Cardiac muscle cell (in vitro differentiated cells and primary cell): ENCODE results near the gene TNRC18. TPM values are rescaled to one million over a fixed set of nuclear protein-coding genes. Genes with fewer than 3 reads are reported as not detected.
"Not testable (repeated sequence)": the region's sequence is repeated elsewhere in the genome, so short reads cannot be mapped to it uniquely, and the experiment has no call there.

ENCODE experiments used
- DNase-seq, 2 donors: peaks; one replicate each; pipeline versions ENCODE4 v3.0.0 to v3.0.0-alpha.2; 2010 to 2017; ENCODE audit warnings: low read depth in 1 of 2, low spot score in 1 of 2
- H3K27ac ChIP-seq: fragments of 200-600 bp; sonication (generic); 2 replicates; pipeline ENCODE4 v1.5.1; 2016
- H3K27me3 ChIP-seq: fragments of 200-600 bp; sonication (generic); 2 replicates; pipeline ENCODE4 v1.6.0; 2016; ENCODE audit warnings: control low read depth
- H3K36me3 ChIP-seq: fragments of 200-600 bp; sonication (generic); 2 replicates; pipeline ENCODE4 v1.5.1; 2016; ENCODE audit warnings: control low read depth
- H3K4me1 ChIP-seq: fragments of 200-600 bp; sonication (generic); 2 replicates; pipeline ENCODE4 v1.8.1; 2017; ENCODE audit warnings: low read depth, mild to moderate bottlenecking, mixed run types
- H3K4me3 ChIP-seq: fragments of 200-600 bp; sonication (generic); 2 replicates; pipeline ENCODE4 v1.5.1; 2016; ENCODE audit warnings: mild to moderate bottlenecking
- H3K9me3 ChIP-seq: fragments of 200-600 bp; sonication (generic); 2 replicates; pipeline ENCODE4 v1.5.1; 2017; ENCODE audit warnings: low read depth, mild to moderate bottlenecking, control low read depth
- polyA plus RNA-seq: library from polyadenylated mRNA; unstranded; fragments of >200 nt; fragmentation: Nextera tagmentation; extraction: Ambion mirVana; gene quantifications from 2 replicates; pipeline ENCODE4 v1.2.1, GENCODE V29; 2016
- total RNA-seq: library from RNA; depleted of rRNA; stranded (reverse); fragments of >200 nt; gene quantifications from 2 replicates; pipeline ENCODE4 v1.2.3, GENCODE V29; 2016
- TF ChIP-seq, protein P1 (sequence below): IDR thresholded peaks from 2 replicates; pipeline ENCODE4 v1.5.1; 2012; ENCODE audit warnings: low read depth, mild to moderate bottlenecking, low read length

TNRC18 gene
- total and polyA plus RNA-seq, 2 experiments from 2014 or later: 15.1 to 180 TPM

DNA sequence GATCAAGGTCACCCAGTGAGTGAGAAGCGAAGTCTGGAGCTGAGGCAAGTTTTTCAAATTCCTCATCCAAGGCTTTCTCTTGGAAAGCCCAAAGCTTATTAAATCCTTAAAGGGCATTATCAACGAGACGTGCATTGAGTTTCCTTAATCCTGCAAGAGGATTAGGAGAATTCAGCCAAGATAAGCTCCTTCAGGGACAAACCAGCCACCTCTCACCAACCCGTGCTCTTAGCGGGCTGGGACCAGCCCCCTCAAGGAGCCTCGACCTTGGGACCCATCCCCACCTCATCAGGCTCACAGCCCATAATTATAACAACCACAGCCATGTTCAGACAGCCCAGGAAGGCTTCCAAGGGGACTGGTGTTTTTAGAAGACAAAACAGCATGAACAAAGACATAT is 152.8 kb downstream of the TNRC18 start:
- H3K27ac ChIP-seq: no peak overlapping the region
- no peak overlapping the region for H3K4me3 ChIP-seq
- no peaks in the 10 kb centered on the region for H3K36me3 ChIP-seq
- no peaks in the 10 kb centered on the region for H3K9me3 ChIP-seq
- no peaks in the 10 kb centered on the region for H3K4me1 ChIP-seq
- H3K27me3 ChIP-seq: no peaks in the 10 kb centered on the region
- TF ChIP-seq, protein P1, sequence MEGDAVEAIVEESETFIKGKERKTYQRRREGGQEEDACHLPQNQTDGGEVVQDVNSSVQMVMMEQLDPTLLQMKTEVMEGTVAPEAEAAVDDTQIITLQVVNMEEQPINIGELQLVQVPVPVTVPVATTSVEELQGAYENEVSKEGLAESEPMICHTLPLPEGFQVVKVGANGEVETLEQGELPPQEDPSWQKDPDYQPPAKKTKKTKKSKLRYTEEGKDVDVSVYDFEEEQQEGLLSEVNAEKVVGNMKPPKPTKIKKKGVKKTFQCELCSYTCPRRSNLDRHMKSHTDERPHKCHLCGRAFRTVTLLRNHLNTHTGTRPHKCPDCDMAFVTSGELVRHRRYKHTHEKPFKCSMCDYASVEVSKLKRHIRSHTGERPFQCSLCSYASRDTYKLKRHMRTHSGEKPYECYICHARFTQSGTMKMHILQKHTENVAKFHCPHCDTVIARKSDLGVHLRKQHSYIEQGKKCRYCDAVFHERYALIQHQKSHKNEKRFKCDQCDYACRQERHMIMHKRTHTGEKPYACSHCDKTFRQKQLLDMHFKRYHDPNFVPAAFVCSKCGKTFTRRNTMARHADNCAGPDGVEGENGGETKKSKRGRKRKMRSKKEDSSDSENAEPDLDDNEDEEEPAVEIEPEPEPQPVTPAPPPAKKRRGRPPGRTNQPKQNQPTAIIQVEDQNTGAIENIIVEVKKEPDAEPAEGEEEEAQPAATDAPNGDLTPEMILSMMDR: no peak
- DNase-seq: no peak

DNA sequence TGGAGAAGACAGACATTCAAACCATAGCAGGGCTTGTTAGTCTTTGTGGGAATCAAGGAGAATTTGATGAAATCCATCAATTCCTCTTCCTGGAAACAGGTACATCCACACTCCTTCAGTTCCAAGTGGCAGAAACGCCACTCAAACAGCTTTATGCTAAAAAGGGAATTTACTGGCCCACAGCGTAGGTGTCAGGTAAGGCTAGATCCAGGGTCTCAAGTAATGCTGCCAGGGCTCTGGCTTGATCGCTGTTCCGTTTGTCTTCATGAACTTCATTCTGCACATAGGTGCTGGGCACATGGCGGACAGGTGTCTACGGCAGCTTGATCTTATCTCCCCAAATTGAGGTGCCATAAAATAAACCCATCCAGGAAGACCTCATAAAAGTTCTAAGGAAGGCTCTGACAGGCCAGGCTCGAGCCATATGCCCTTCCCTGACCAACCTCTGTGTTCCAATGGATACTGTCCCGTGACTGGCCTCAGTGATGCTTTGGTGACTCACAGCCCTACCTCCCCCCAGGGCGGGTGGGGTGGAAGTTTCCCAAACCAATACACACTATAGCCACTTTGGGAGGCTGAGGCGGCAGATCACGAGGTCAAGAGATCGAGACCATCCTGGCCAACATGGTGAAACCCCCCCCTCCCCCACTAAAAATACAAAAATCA is 153.5 kb downstream of the TNRC18 start:
- not testable (repeated sequence) for DNase-seq, H3K36me3 ChIP-seq, H3K4me3 ChIP-seq, H3K9me3 ChIP-seq, H3K27me3 ChIP-seq, H3K4me1 ChIP-seq, H3K27ac ChIP-seq

DNA sequence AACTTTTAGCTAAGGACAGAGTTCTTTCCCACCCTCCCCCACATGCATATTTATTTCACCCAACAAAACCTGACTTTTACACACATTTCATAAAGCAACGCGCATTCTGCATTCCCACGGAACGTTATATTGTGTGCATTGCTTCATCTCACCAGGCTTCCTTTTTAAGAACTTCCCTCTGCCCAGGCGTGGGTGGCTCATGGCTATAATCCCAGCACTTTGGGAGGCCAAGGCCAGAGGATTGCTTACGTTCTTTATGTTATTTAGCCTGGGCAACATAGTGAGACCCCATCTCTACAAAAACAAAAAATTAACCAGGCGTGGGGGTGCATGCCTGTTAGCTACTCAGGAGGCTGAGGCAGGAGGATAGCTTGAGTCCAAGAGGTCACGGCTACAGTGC is 155.8 kb downstream of the TNRC18 start:
- not testable (repeated sequence) for H3K36me3 ChIP-seq, H3K9me3 ChIP-seq, H3K4me3 ChIP-seq, H3K27me3 ChIP-seq, DNase-seq, H3K27ac ChIP-seq, H3K4me1 ChIP-seq

DNA sequence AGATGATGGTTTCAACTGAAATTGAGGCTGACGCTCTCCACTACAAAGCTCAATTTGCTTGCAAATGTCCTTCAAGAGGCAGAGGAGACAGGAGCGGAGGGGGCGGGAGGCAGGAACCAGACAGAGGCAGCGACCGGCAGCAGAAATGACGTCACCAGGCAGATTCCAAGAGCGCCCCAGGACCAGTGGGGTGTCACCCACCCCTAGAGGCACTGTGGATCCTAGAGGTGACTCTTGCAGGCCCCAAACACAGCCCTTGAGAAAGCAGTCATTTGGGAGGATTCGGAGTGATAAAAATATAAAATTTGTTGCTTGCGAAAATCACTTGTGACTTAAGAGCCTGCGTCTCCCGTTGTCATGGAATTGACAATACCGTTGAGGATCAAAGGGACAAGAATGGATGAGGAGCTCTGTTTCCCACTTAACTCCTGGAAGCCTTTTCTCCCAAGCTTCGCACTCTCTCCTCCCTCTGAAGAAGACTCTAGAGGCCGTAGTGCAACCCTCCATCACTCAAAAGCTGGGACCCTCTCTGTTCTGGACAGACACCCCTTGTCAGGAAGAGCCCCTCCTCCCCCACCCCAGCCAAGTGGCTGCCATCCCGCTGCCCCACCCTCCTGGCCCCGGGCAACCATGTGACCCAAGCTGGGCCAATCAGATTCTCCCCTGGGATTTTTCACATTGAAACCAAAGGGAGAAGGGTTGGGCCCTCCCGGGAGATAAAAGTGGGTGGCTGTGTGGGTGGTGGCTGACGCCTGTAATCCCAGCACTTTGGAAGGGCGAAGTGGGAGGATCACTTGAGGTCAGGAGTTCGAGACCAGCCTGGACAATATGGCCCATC is 157.2 kb downstream of the TNRC18 start:
- H3K4me1 ChIP-seq: peaks cover 14% of the 10 kb centered on the region
- H3K4me3 ChIP-seq: no peak overlapping the region
- no peak overlapping the region for H3K27ac ChIP-seq
- no peak for DNase-seq
- no peaks in the 10 kb centered on the region for H3K27me3 ChIP-seq
- TF ChIP-seq, protein P1: no peak
- no peaks in the 10 kb centered on the region for H3K9me3 ChIP-seq
- H3K36me3 ChIP-seq: no peaks in the 10 kb centered on the region

DNA sequence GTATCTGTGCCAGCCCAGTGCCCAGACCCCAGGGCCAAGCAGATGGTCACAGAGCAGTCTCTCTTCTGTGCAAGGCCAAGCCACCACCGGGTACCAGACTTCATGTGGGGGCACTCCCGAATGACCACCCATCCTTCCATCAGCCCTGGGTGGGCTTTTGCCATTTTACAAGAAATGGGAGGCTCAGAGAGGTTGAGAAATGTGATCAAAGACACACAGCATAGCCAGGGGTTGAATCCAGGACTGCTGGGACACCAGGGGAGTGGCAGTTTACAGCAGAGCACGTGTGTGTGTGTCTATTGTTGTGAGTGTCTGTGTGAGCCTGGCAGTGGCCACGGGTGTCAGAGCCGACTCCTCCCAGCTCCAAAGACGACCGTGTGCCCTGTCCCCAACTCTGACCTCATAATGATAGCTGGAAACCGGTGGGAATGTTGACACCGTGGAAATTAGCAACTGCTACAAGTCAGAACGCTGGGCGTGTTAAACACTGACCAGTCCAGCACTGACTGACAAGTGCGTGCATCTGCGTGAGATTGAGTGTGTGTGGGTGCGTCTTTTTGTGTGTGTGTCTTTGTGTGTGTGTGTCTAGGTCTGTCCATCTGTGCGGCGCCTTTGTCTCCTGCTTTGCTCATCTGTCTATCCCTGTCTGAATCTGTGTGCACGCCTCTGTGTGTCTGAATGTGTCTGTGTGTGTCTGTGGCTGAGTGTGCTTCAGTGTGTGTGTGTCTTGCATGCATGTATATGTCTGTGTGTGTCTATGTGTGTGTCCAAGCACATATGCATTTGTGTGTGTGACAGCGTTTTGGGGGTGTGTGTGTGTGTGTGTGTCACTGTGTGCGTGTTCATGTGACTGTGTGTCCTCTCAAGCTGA is 158.1 kb downstream of the TNRC18 start:
- Histone ChIP-seq H3K4me3 (no peak overlapping the region), H3K36me3 (no peaks in the 10 kb centered on the region), H3K27ac (no peak overlapping the region), H3K9me3 (no peaks in the 10 kb centered on the region), H3K4me1 (peaks cover 14% of the 10 kb centered on the region), H3K27me3 (no peaks in the 10 kb centered on the region)
- no peak for DNase-seq
- TF ChIP-seq, protein P1: no peak

DNA sequence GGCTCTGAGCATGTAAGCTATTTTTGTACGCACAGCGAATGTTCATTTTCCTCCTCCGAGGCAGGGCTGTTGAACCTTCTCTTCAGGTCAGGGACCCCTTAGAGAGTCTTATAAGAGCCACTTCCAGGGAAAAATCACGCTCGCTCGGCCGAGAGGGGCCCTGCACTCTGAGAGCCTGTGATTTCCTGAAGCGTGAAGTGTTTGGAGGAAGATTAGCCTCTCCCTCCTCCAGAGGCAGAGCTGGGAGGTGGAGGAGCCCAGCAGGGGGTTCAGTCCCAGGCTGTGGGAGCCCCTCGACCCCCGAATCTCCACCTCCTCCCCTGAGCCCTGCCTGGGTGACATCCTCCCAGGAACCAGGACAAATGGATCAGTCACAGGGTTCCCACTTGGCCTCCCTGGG is 160.6 kb downstream of the TNRC18 start:
- H3K27me3 ChIP-seq, H3K36me3 ChIP-seq, H3K4me3 ChIP-seq, H3K9me3 ChIP-seq: not testable (repeated sequence)
- peak in 1 of 2 donors; percentile 56 for DNase-seq
- Histone ChIP-seq H3K4me1 (peaks cover 14% of the 10 kb centered on the region), H3K27ac (peak overlapping the region; percentile 51)

DNA sequence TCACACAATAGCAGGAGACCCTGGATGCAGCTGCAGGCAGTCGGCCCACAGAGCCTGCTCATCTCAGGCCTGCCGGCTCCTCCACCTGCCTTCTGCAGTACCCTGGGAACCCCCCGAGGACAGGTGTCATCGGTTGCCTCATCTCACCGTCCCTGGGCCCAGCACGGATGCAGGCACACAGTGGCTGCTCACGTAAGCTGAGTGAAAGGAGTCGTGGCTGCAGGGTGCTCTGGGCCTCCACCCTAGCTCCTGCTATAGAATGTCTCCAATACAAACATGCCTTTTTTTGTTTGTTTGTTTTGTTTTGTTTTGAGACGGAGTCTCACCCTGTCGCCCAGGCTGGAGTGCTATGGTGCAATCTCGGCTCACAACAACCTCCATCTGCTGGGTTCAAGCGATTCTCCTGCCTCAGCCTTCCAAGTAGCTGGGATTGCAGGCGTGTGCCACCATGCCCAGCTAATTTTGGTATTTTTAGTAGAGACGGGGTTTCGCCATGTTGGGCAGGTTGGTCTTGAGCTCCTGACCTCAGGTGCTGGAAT is 163.0 kb downstream of the TNRC18 start:
- H3K4me1 ChIP-seq: peaks cover 14% of the 10 kb centered on the region
- not testable (repeated sequence) for H3K27ac ChIP-seq, DNase-seq, H3K9me3 ChIP-seq, H3K27me3 ChIP-seq, H3K4me3 ChIP-seq, H3K36me3 ChIP-seq
